NCI-H1105 (cell line): ENCODE measurements around the gene TESK1.
"Not testable (repeated sequence)": the region's sequence is repeated elsewhere in the genome, so short reads cannot be mapped to it uniquely, and the experiment has no call there.

Source experiments
- DNase-seq: peaks from one replicate; lab custom pipeline; 2025; lab: John Stamatoyannopoulos, UW

Gene TESK1

DNA sequence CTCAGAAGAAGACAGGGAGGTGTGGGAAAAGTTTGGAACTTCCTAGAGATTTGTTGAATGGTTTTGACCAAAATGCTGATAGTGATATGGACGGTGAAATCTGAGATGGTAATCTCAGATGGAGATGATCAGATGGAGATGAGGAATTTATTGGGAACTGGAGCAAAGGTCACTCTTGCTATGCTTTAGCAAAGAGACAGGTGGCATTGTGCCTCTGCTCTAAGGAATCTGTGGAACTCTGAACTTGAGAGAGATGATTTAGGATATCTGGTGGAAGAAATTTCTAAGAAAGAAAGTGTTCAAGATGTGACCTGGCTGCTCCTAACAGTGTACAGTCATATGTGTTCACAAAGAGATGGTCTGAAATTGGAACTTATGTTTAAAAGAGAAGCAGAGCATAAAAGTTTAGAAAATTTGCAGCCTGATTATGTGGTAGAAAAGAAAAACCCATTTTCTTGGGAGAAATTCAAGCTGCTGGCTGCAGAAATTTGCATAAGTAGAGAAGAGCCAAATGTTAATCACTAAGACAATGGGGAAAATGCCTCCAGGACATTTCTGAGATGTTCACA is 25.3 kb upstream of the TESK1 start:
- DNase-seq = not testable (repeated sequence)

DNA sequence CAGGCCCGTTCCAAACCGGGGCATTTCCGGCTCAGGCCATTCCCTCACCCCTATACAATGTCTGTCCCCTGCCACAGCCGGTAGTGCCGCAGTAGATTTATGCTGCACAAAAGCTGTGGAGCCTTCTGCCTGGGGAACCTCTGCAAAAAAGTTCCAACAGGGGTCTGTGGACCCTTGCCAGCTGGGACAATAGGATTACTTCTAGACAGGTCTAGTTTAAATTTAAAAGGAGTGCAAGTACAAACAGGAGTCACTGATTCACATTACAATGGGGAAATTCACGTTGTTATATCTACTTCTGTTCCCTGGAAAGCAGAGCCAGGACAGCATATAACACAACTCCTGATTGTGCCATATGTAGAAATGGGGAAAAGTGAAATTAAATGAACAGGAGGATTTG is 21.5 kb upstream of the TESK1 start:
- DNase-seq = not testable (repeated sequence)

DNA sequence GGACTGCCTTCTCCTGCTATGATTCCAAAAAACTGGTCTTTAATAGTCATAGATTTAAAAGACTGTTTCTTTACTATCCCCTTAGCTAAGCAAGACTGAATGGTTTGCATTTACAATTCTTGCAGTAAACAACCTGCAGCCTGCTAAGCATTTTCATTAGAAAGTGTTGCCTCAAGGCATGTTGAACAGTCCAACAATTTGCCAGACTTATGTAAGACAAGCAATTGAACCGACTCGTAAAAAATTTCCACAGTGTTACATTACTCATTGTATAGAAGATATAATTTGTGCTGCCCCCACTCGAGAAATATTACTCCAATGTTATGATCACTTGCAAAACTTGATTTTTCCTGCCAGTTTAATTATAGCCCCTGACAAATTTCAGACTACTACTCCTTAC is 20.4 kb upstream of the TESK1 start:
- DNase-seq = not testable (repeated sequence)

DNA sequence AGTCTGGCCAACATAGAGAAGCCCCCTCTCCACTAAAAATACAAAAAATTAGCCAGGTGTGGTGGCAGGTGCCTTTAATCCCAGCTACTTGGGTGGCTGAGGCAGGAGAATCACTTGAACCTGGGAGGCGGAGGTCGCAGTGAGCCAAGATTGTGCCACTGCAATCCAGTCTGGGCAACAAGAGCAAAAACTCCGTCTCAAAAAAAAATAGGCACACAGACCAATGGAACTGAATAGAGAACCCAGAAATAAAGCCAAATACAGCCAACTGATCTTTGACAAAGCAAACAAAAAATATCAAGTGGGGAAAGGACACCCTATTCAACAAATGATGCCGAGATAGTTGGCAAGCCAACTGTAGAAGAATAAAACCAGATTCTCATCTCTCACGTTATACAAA is 16.6 kb upstream of the TESK1 start:
- not testable (repeated sequence) for DNase-seq

DNA sequence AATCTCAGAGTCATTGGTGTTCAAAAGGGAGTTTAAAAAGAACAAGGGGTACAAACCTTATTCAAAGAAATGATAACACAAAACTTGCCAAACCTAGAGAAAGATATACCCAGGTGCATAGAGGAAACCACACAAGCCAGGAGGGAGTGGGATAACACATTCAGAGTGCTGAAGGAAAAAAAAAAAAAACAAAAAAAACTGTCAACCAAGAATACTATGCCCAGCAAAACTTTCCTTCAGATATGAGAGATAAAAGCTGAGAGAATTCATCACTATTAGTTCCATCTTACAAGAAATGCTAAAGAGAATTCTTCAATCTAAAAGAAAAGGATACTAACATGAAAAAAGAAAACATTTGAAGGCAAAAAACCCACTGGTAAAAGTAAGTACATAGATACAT is 11.5 kb upstream of the TESK1 start:
- DNase-seq = no peak

DNA sequence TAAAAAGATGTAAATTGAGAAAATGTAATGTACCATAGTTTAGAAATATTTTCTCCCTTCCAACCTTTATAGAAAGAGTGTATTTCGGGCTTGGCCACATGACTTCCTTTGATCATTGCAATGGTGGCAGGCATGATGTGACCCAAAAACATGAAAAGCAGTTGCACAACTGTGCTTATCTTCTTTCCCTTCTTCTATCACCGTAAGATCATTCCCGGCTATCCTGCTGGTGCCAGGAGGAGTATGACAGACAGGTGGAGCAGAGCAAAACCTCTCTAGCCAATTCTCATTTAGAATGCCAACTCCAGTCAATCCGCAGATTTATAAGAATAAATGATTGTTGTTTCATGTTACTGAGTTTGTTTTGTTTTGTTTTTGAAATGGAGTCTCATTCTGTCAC is 10.6 kb upstream of the TESK1 start:
- no peak for DNase-seq

DNA sequence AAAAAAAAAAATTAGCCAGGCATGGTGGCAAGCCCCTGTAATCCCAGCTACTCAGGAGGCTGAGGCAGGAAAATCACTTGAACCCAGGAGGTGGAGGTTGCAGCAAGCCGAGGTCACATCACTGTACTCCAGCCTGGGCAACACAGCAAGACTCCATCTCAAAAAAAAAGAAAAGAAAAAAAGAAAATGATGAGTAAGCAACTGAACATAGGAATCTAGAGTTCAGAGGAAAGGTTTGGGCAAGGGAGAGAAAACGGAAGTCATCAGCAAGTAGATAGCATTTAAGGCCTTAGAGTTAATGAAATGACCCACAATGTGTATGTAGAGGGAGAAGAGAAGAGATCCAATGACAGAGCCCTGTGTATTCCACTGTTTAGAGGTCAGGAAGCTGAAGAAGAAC is 8.2 kb upstream of the TESK1 start:
- not testable (repeated sequence) for DNase-seq

DNA sequence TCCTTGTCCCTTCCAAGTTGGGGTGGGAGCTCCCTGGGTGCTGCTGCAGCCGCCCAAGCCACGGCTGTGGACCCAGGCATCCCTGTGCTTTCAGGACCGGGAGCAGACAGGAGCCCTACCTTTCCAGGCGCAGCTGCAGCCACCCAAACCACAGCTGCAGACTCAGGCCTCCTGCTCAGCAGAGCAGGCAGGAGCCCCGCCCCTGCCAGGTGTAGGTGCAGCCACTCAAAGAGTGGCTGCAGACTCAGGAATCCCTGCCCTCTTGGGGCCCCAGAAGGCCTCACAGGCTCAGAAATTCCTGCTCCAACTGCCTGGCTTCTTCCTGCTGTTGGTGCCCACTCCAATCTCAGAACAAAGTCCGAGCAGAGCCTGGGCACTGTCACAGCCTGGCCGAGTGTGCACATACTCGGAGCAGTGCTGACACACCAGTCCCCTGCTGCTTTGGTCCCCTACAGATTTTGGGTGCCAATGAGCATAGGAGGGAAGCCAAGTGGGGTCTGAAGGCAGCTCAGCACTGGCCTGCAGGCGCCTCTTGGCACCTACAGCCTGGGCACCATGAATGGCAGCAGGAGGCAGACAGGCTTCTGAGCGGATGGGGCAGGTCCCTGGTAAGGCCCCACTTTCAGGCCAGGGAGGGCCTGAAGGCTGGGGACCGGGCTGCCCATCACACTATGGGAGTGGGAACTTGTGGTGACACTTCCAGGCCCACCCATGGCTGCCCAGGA is 6.0 kb upstream of the TESK1 start:
- DNase-seq = no peak

DNA sequence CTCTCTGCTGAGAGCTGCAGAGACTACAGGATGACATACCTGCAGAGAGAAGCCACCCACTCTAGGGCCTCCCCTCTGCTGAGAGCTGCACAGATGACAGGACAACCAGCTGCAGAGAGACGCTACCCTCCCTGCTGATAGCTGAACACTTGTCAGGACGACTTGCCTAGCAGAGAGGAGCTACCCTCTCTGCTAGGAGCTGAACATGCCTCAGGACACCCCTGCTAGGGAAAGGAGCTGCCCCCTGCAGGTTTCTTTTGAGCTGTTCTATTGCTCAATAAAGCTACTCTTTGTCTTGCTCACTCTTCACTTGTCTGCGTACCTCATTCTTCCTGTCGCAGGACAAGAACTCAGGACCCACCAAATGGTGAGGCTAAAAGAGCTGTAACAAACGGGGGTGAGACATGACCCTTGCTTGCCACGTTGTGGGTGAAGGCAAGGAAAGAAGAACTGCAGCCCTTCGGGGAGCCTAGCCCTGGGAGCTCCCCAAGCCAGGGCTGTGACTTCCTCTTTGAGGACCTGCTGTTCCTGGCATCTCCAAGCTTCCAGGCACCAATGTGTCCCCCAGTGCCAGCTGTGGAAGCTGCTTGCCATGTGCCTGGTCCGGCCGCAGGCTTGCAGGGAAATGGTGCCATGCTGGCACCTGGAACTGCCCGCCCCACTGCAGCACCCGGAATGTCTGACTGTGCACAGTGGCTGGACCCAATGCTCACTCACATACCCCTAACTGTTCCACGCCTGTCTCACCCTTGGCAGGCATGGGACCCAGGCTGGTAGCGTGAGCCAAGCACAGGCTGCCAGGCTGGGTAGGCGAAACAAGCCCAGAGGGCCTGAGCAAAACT is 5.1 kb upstream of the TESK1 start:
- no peak for DNase-seq

DNA sequence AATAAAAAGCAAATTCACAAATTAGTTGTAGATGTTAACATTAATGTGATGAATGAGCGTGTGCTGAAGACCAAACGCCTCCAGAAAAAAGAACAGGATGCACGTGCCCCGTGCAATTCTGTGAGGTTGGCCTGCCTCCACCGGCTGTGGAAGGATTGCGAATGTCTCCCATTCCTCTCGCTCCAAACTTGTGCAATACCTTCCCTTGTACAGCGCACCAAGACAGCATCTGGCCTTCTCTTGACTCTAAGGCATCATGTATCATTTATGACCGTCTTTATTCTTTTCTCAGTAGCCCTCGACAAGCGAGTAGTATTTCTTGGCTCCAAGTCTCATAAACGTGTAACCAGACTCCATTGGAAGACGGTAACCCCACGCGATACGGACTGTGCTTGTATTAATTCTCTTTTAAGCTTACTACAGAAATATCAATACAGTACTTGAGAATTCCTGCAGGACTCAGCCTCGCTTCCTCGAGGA is 1.5 kb upstream of the TESK1 start:
- DNase-seq = no peak

DNA sequence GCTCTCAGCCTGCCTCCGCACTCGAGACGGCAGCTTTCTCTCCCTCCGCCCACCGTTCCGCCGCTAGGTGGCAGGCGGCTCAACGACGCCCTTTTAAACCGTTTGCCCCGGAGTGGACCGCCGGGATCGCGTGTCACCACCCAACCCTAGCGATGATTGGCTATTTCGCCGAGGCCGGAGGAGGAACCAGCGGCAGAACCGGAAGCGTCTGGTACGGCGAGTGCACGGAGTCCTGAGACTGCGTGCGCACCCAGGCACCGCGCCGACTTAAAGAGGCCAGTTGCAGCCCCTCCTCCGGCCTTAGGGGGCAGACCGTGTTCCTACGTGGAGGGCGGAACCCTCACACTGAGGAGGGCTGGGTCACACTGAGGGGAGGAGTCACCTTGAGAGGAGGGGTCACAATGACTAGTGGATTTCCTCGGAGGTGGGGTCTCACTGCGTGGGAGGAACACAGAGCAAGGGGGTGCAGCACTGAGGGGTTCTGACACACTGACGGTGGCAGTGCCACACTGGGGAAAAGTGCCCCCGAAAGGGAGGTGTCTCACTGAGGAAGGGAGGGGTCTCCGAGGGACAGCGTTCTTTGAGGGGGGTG is 980 bp upstream of the TESK1 start:
- DNase-seq = peak; percentile 98

DNA sequence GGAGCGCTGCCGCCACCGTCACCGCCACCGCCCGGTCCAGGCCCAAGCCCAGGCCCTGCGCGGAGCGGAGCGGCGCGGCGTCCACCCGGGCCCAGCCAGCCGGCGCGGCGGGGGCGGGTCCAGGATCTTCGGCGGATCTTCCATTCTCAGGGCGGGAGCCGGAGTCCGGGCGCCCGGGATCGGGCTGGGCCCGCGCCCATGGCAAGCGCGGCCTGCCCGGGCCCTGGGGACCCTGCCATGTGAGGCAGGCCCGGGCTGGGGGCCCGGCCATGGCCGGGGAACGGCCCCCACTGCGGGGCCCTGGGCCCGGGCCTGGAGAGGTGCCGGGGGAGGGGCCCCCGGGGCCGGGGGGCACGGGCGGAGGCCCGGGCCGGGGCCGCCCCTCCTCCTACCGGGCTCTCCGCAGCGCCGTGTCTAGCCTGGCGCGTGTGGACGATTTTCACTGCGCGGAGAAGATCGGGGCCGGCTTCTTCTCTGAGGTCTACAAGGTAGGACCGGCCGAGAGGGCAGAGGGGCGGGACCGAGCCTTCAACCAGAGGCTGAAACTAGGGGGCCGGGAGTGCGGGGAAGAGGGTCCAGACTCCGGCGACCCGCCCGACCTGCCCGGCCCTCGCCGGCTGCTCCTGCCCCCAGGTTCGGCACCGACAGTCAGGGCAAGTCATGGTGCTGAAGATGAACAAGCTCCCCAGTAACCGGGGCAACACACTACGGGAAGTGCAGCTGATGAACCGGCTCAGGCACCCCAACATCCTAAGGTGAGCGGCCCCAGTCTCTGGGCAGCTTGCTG is 482 bp downstream of the TESK1 start:
- DNase-seq = no peak

DNA sequence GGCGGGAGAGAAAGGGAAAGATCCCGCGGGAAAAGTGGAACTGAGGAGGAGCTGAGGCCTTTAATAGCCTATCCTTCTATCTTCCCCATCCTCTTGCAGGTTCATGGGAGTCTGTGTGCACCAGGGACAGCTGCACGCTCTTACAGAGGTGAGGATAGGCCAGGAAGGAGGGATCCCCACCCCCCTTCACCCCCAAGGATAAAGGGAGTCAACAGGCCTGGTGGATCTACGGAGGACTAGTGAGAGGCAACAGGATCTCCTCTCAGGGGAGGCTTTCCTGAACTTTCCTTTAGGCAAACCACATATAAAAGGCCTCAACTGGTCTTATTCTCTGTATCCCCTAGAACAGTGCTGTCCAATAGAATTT is 1.1 kb downstream of the TESK1 start:
- DNase-seq = no peak

DNA sequence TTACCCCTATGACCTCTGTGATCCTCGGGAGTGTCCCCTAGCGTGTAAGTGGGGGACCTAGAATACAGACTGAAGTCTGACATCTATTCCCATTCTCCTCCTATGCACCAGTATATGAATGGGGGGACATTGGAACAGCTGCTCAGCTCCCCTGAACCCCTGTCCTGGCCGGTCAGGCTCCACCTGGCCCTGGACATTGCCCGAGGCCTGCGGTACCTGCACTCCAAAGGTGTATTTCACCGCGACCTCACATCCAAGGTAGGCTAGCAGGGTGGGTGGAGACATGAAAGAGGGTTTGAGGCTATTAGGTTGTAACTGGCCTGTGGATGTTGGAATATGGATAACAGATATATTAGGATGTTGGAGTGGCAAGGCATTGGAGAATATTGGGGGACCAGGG is 1.7 kb downstream of the TESK1 start:
- no peak for DNase-seq

DNA sequence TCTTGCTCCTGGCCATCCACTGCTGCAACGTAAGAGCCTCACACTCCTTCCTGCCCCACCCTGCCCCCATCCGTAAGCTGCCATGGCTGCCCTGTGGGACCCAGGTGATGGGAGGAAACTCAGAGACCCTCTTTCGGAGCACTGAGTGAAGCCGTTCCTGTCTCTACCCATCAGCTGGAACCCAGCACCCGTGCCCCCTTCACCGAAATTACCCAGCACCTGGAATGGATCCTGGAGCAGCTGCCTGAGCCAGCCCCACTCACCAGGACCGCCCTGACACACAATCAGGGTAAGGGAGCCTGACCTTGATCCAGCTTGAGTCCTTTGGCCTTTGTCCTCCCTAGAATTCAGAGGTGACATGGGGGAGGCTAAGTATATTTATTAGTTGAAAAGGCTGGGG is 3.2 kb downstream of the TESK1 start:
- DNase-seq = no peak

DNA sequence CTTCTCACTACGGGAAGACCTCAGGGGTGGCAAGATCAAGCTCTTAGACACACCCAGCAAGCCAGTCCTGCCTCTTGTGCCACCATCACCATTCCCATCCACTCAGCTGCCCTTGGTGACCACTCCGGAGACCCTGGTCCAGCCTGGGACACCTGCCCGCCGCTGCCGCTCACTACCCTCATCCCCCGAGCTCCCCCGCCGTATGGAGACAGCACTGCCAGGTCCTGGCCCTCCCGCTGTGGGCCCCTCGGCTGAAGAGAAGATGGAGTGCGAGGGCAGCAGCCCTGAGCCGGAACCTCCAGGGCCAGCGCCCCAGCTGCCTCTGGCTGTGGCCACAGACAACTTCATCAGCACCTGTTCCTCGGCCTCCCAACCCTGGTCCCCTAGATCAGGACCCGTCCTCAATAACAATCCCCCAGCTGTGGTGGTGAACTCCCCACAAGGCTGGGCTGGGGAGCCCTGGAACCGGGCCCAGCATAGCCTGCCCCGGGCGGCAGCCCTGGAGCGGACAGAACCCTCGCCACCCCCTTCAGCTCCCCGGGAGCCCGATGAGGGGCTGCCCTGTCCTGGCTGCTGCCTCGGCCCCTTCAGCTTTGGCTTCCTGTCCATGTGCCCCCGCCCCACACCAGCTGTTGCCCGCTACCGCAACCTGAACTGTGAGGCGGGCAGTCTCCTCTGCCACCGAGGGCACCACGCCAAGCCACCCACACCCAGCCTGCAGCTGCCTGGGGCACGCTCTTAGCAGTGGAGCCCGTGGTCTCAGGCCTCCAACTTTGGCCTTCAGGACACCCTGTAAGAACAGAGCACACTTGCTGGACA is 4.1 kb downstream of the TESK1 start:
- no peak for DNase-seq

DNA sequence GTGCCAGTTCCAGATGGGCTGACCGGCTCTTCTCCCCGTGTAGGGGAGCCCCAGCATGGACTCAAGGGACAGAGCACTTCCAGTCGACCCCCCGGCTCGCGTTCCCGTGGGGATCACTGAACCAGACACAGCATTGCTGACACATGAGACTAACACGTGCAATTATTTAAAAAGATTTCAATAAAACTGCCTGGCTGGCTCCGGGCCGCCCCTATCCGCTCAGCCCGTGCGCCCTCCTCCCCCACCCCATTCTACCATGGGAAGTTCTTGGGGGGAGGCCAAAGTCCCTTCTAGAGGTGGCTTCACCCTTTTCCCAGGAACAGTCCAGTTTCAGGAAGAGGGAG is 4.7 kb downstream of the TESK1 start:
- no peak for DNase-seq

DNA sequence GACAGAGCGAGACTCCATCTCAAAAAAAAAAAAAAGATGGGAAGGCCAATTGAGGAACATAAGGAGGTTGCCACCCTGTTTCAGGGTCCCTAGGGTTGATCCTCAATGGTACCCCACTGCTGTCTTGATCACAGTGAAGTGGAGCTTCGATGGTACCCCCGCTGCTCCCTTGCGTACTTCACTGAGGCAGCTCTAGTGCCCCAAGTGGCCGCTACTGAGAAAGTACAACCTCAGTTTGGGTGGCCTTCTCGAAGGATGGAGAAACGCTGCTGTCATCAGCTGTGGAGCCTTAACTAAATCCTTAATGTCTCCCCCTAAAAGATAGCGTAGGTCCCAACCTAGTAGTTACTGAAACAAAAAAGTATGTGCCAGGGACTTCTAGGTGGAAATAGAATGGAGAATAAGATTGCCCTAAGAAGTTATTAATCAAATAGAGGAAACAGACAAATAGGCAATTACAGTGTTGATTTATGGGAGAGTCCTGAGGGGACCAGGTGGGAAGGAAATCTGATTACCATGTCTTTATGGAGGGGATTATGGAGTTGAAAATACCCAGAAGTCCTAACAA is 6.3 kb downstream of the TESK1 start:
- DNase-seq = no peak

DNA sequence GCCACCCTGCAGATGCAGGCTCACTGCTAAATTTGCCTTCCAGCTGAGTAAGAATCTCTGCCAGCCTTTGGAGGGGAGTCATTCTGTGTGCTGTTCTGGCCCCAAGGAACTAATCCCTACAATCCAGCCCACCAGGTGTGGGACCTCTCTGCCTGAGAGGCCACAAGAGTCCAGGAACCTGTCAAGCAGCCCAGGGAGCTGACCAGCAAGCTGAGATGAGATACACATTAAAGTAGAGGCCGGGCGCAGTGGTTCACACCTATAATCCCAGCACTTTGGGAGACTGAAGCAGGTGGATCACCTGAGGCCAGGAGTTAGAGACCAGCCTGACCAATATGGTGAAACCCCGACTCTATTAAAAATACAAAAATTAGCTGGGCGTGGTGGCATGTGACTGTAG is 7.0 kb downstream of the TESK1 start:
- DNase-seq = not testable (repeated sequence)

DNA sequence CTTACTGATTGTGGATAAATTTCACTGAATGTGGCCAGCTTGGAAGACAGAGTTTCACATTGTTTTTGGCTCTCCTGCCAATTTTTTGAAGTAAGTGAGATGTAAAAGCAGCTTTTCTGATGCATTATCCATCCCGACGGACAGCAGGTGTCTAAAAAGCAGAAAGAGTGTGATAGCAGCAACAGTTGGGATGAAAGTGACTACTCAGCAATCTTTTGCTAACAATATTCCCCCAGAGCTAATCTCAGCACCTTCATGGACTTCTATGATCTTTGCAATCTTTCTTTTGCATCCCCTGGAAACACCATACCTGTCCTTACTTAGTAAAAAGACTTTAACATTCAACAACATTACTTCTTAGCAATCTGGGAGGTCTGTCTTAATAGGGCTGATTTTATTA is 7.8 kb downstream of the TESK1 start:
- no peak for DNase-seq
